IMR-90 (cell line): ENCODE measurements around the gene URB1. TPM values are rescaled to one million over a fixed set of nuclear protein-coding genes. Genes with fewer than 3 reads are reported as not detected.

Experiments
- ATAC-seq: fragments of 200-7000 bp; cut with Tn5 transposase; 2 replicates; pipeline ENCODE4 v1.9.1; 2020; ENCODE audit warnings: low read depth, mild to moderate bottlenecking, moderate library complexity
- BruUV-seq: library from RNA; stranded (reverse); fragments of 400-500 nt; replicated peaks from 2 replicates; lab custom pipeline; 2021; lab: Mats Ljungman, UMichigan
- CTCF ChIA-PET: fragments of 300-600 bp; formaldehyde crosslinking; extraction: SDS; loops from one replicate; lab custom pipeline; 2021; ENCODE audit warnings: antibody characterized with exemption; lab: Yijun Ruan, JAX
- POLR2A ChIA-PET: fragments of 300-600 bp; sonication (Branson Sonifier 250); formaldehyde crosslinking; loops from one replicate; lab custom pipeline; 2022; ENCODE audit warnings: antibody characterized with exemption; ENCODE audit not compliant: unreplicated experiment; lab: Charles Lee
- DNase-seq: peaks from one replicate; pipeline ENCODE4 v3.0.0; 2013
- H2AFZ ChIP-seq: replicated peaks from 2 replicates; pipeline ENCODE3; 2013; ENCODE audit warnings: low read length, mild to moderate bottlenecking; ENCODE audit not compliant: poor library complexity
- H2AK5ac ChIP-seq: 2 replicates; pipeline ENCODE4 v1.6.1; 2013; ENCODE audit warnings: low read depth, low read length, inconsistent platforms
- H2AK9ac ChIP-seq: replicated peaks from 2 replicates; pipeline ENCODE3; 2013; ENCODE audit warnings: mild to moderate bottlenecking, low read depth, low read length, moderate library complexity; ENCODE audit not compliant: poor library complexity
- H2BK120ac ChIP-seq: 2 replicates; pipeline ENCODE4 v1.6.1; 2013; ENCODE audit warnings: low read depth, low read length, inconsistent platforms
- H2BK15ac ChIP-seq: 3 replicates; pipeline ENCODE4 v1.6.1; 2013; ENCODE audit warnings: low read depth, low read length, inconsistent platforms
- H2BK20ac ChIP-seq: 2 replicates; pipeline ENCODE4 v1.6.1; 2013; ENCODE audit warnings: low read depth, mild to moderate bottlenecking, inconsistent platforms, low read length, moderate library complexity
- H2BK5ac ChIP-seq: 2 replicates; pipeline ENCODE4 v1.6.1; 2013; ENCODE audit warnings: mild to moderate bottlenecking, low read depth, low read length, inconsistent platforms; ENCODE audit not compliant: poor library complexity, severe bottlenecking
- H3K14ac ChIP-seq: replicated peaks from 2 replicates; pipeline ENCODE4 v1.6.1; 2013; ENCODE audit warnings: low read depth, low read length, inconsistent platforms
- H3K18ac ChIP-seq: 2 replicates; pipeline ENCODE4 v1.6.1; 2013; ENCODE audit warnings: low read depth, low read length, control low read depth
- H3K23ac ChIP-seq: 2 replicates; pipeline ENCODE4 v1.6.1; 2013; ENCODE audit warnings: low read depth, low read length, inconsistent platforms
- H3K27ac ChIP-seq: 2 replicates; pipeline ENCODE4 v1.5.1; 2013; ENCODE audit warnings: mild to moderate bottlenecking, control low read depth, low read length; ENCODE audit not compliant: insufficient read depth
- H3K27me3 ChIP-seq: 2 replicates; pipeline ENCODE4 v1.6.1; 2013; ENCODE audit warnings: low read length; ENCODE audit not compliant: control insufficient read depth, insufficient read depth
- H3K36me3 ChIP-seq: 2 replicates; pipeline ENCODE4 v1.6.1; 2013; ENCODE audit warnings: low read length, mixed read lengths; ENCODE audit not compliant: control insufficient read depth, insufficient read depth
- H3K4ac ChIP-seq: 2 replicates; pipeline ENCODE4 v1.6.1; 2013; ENCODE audit warnings: low read depth, low read length, inconsistent platforms
- H3K4me1 ChIP-seq: 2 replicates; pipeline ENCODE4 v1.6.1; 2013; ENCODE audit warnings: low read length, mixed read lengths; ENCODE audit not compliant: control insufficient read depth, insufficient read depth
- H3K4me2 ChIP-seq: 2 replicates; pipeline ENCODE4 v1.6.1; 2013; ENCODE audit warnings: low read depth, mild to moderate bottlenecking, control low read depth, low read length, moderate library complexity
- H3K4me3 ChIP-seq: 2 replicates; pipeline ENCODE4 v1.5.1; 2013; ENCODE audit warnings: low read depth, mild to moderate bottlenecking, control low read depth, low read length, moderate library complexity; ENCODE audit not compliant: insufficient read depth
- H3K56ac ChIP-seq: 2 replicates; pipeline ENCODE4 v1.6.1; 2013; ENCODE audit warnings: low read length, inconsistent platforms; ENCODE audit not compliant: insufficient read depth; ENCODE audit errors: extremely low read depth
- H3K79me1 ChIP-seq, 2 experiments: 2 replicates each; pipeline ENCODE4 v1.6.1; 2013; ENCODE audit warnings: low read length in 2 of 2, inconsistent platforms in 1 of 2, low read depth in 1 of 2
- H3K9ac ChIP-seq: 2 replicates; pipeline ENCODE4 v1.6.1; 2013; ENCODE audit warnings: low read depth, low read length, control low read depth
- H3K9me1 ChIP-seq: 2 replicates; pipeline ENCODE4 v1.6.1; 2013; ENCODE audit warnings: low read length, inconsistent platforms; ENCODE audit not compliant: insufficient read depth
- H3K9me3 ChIP-seq: 2 replicates; pipeline ENCODE4 v1.6.1; 2013; ENCODE audit warnings: low read length; ENCODE audit not compliant: control insufficient read depth, insufficient read depth
- H4K20me1 ChIP-seq: 2 replicates; pipeline ENCODE4 v1.6.1; 2013; ENCODE audit warnings: low read length, inconsistent platforms; ENCODE audit not compliant: insufficient read depth
- H4K5ac ChIP-seq: 2 replicates; pipeline ENCODE4 v1.6.1; 2013; ENCODE audit warnings: mild to moderate bottlenecking, low read depth, low read length, control low read depth
- H4K8ac ChIP-seq, 2 experiments: 2 replicates each; pipeline ENCODE4 v1.6.1; 2013; ENCODE audit warnings: low read depth in 2 of 2, low read length in 2 of 2, control low read depth in 1 of 2, inconsistent platforms in 1 of 2
- H4K91ac ChIP-seq: 2 replicates; pipeline ENCODE4 v1.6.1; 2013; ENCODE audit warnings: low read depth, low read length, inconsistent platforms; ENCODE audit not compliant: insufficient read depth
- BHLHE40 ChIP-seq: fragments of 150-350 bp; IDR thresholded peaks from 2 replicates; pipeline ENCODE4 v1.6.1; 2016; ENCODE audit warnings: mild to moderate bottlenecking, low read depth, low read length
- CEBPB ChIP-seq: IDR thresholded peaks from 2 replicates; pipeline ENCODE4 v1.6.1; 2012; ENCODE audit warnings: low read depth, low read length, improper control_type of control experiment
- CHD1 ChIP-seq: IDR thresholded peaks from 2 replicates; pipeline ENCODE4 v1.6.1; 2012; ENCODE audit warnings: low read depth, low read length, improper control_type of control experiment
- CTCF ChIP-seq: conservative IDR thresholded peaks from 2 replicates; pipeline ENCODE4 v1.5.1; 2012; ENCODE audit warnings: mild to moderate bottlenecking, low read depth, low read length, improper control_type of control experiment
- ELK1 ChIP-seq: fragments of 150-350 bp; IDR thresholded peaks from 2 replicates; pipeline ENCODE4 v1.6.1; 2016; ENCODE audit warnings: low read depth, mild to moderate bottlenecking, low read length, moderate library complexity, borderline replicate concordance
- FOS ChIP-seq: fragments of 150-350 bp; IDR thresholded peaks from 2 replicates; pipeline ENCODE4 v1.6.1; 2016; ENCODE audit warnings: low read depth, low read length
- MAFK ChIP-seq: IDR thresholded peaks from 2 replicates; pipeline ENCODE4 v1.6.1; 2012; ENCODE audit warnings: low read depth, low read length, improper control_type of control experiment
- MAZ ChIP-seq: IDR thresholded peaks from 2 replicates; pipeline ENCODE4 v1.6.1; 2012; ENCODE audit warnings: low read depth, mild to moderate bottlenecking, low read length, improper control_type of control experiment, moderate library complexity, borderline replicate concordance
- MXI1 ChIP-seq: IDR thresholded peaks from 2 replicates; pipeline ENCODE4 v1.6.1; 2012; ENCODE audit warnings: low read depth, mild to moderate bottlenecking, low read length, moderate library complexity, borderline replicate concordance
- NFE2L2 ChIP-seq: fragments of 150-350 bp; IDR thresholded peaks from 2 replicates; pipeline ENCODE4 v1.6.1; 2016; ENCODE audit warnings: low read depth, mild to moderate bottlenecking, low read length
- POLR2A ChIP-seq: IDR thresholded peaks from 2 replicates; pipeline ENCODE4 v1.6.1; 2012; ENCODE audit warnings: mild to moderate bottlenecking, low read depth, low read length
- RAD21 ChIP-seq: IDR thresholded peaks from 2 replicates; pipeline ENCODE4 v1.6.1; 2012; ENCODE audit warnings: low read length, improper control_type of control experiment
- RCOR1 ChIP-seq: IDR thresholded peaks from 2 replicates; pipeline ENCODE4 v1.6.1; 2012; ENCODE audit warnings: mild to moderate bottlenecking, low read length, improper control_type of control experiment; ENCODE audit not compliant: insufficient replicate concordance
- RFX5 ChIP-seq: IDR thresholded peaks from 2 replicates; pipeline ENCODE4 v1.8.0; 2012; ENCODE audit warnings: low read depth, mild to moderate bottlenecking, low read length, moderate library complexity
- SMC3 ChIP-seq: fragments of 150-350 bp; IDR thresholded peaks from 2 replicates; pipeline ENCODE4 v1.6.1; 2016; ENCODE audit warnings: low read depth, mild to moderate bottlenecking, antibody characterized with exemption, low read length, moderate library complexity
- USF2 ChIP-seq: fragments of 150-350 bp; IDR thresholded peaks from 2 replicates; pipeline ENCODE4 v1.6.1; 2017; ENCODE audit warnings: mild to moderate bottlenecking, antibody characterized with exemption, low read length, low read depth
- WGBS, 2 experiments: methylation state at CpG; one replicate each; pipeline versions ENCODE4 v1.1.5 to v1.1.7; 2013; ENCODE audit warnings: missing lambda C conversion rate in 2 of 2; ENCODE audit not compliant: insufficient read length in 1 of 2; ENCODE audit errors: extremely low coverage in 2 of 2; 5-methylcytosine and 5-hydroxymethylcytosine counted together
- dilution Hi-C: fragments of 300-500 bp; cut with HindIII; formaldehyde crosslinking; loops from one replicate; pipeline ENCODE4 v1.14.3; 2018; ENCODE audit warnings: low sequenced_read_pairs; ENCODE audit not compliant: unreplicated experiment
- in situ Hi-C: fragments of 300-500 bp; cut with MboI; formaldehyde crosslinking; loops from 3 replicates; pipeline ENCODE4 v1.14.3; 2019; ENCODE audit warnings: low sequenced_read_pairs, inconsistent platforms, mixed read lengths
- intact Hi-C: fragments of 100-400 bp; cut with micrococcal nuclease; formaldehyde crosslinking; loops from 2 replicates; pipeline ENCODE4 v1.10.0; 2022
- polyA plus RNA-seq, 3 experiments: library from polyadenylated mRNA; depleted of rRNA; stranded (reverse); fragments of >200 nt; gene quantifications; 2 replicates each; pipeline ENCODE4 v1.2.3, GENCODE V29; 2012; ENCODE audit warnings: low replicate concordance in 1 of 3
- total RNA-seq: library from RNA; depleted of rRNA; stranded (reverse); fragments of >200 nt; gene quantifications from 2 replicates; pipeline ENCODE4 v1.2.3, GENCODE V29; 2012

Gene URB1
- total and polyA plus RNA-seq, 2 of the 4 experiments (the other 2 are of a cell fraction): 9.2 to 12.7 TPM

GRCh38 chr21:32424674-32425073 is 31.9 kb upstream of the URB1 start:
- Histone ChIP-seq H3K9ac (no peak overlapping the region), H3K27me3 (no peaks in the 10 kb centered on the region), H2BK15ac (no peak overlapping the region), H3K14ac (no peak overlapping the region), H2BK5ac (no peak overlapping the region), H3K23ac (no peak overlapping the region), H3K79me1 (peaks cover 0 to 5% of the 10 kb centered on the region in 2 experiments; a peak in 1 of 4 replicates), H3K4me1 (peaks cover 12% of the 10 kb centered on the region), H4K5ac (no peak overlapping the region), H3K4ac (peak overlapping the region; percentile 60), H3K9me3 (no peaks in the 10 kb centered on the region), H2AK5ac (0 out of 2 replicates have a peak overlapping the region, but pooled peaks have one; percentile 24), H2BK20ac (peak overlapping the region; percentile 45; the same call in 1 of the 2 replicates), H3K4me2 (no peak overlapping the region), H3K36me3 (no peaks in the 10 kb centered on the region), H3K4me3 (no peak overlapping the region), H3K27ac (no peak overlapping the region), H2AK9ac (no peak overlapping the region), H4K91ac (no peak overlapping the region), H2BK120ac (peak overlapping the region; percentile 50), H2AFZ (no peak overlapping the region), H4K20me1 (no peaks in the 10 kb centered on the region), H3K56ac (no peak overlapping the region), H3K9me1 (peaks cover 6% of the 10 kb centered on the region; the same call in 1 of the 2 replicates), H4K8ac (peak overlapping the region in 1 of 2 experiments; percentile 32; a peak in 1 of 4 replicates), H3K18ac (no peak overlapping the region)
- TF ChIP-seq RFX5 (no peak), MAZ (no peak), CTCF (no peak), CEBPB (no peak), POLR2A (no peak), USF2 (no peak), NFE2L2 (no peak), MAFK (no peak), RCOR1 (no peak), FOS (no peak), MXI1 (no peak), SMC3 (no peak), RAD21 (no peak), BHLHE40 (no peak), CHD1 (no peak), ELK1 (no peak)
- ChIA-PET CTCF (no interaction called here), POLR2A (no interaction called here)
- ATAC-seq: no peak
- BruUV-seq: no TSS peak
- no peak for DNase-seq
- dilution Hi-C loops: no loop called here
- intact Hi-C loops: no loop called here
- 100% methylated on average over 1 of the region's 5 CpGs; no CpG with 5 or more reads in 1 of the 2 experiments for WGBS, 2 experiments
- in situ Hi-C loops: no loop called here
